ENCODE data around the gene CLIC6. TPM values are rescaled to one million over a fixed set of nuclear protein-coding genes. Genes with fewer than 3 reads are reported as not detected.

CLIC6 gene
- total RNA-seq, 1 experiment from 2014 or later: not detected

GRCh38 chr21:34701726-34702125 is 32.9 kb downstream of the CLIC6 start:
- Histone ChIP-seq H2AFZ (ENCODE audit: low read length) (no peak overlapping the region), H4K20me1 (ENCODE audit: low read length) (no peaks in the 10 kb centered on the region), H3K4me2 (ENCODE audit: low read length) (no peak overlapping the region), H3K4me1 (ENCODE audit: insufficient read depth, low read length) (no peaks in the 10 kb centered on the region), H3K9ac (ENCODE audit: low read length) (no peak overlapping the region), H3K36me3 (ENCODE audit: low read depth, low read length) (no peaks in the 10 kb centered on the region), H3K27ac (ENCODE audit: low read length) (no peak overlapping the region), H3K79me2 (ENCODE audit: low read length) (no peaks in the 10 kb centered on the region), H3K9me3 (ENCODE audit: low read length) (no peaks in the 10 kb centered on the region), H3K9me2 (replicated peaks; ENCODE audit: low read length) (no peaks in the 10 kb centered on the region), H3K4me3 (ENCODE audit: low read length) (no peak overlapping the region), H3K27me3 (ENCODE audit: low read length) (no peaks in the 10 kb centered on the region), H3F3A (ENCODE audit: low read length, unreplicated experiment) (no peaks in the 10 kb centered on the region)
- no peak for TF ChIP-seq EZH2 (IDR thresholded peaks at IDR 0.05; ENCODE audit: low read length, unreplicated experiment)
- TF ChIP-seq CTCF (conservative IDR thresholded peaks at IDR 0.05; ENCODE audit: low read depth, low read length): no peak
- no peak for TF ChIP-seq EZH2phosphoT487 (IDR thresholded peaks at IDR 0.05; ENCODE audit: borderline replicate concordance, low read length)
- DNase-seq: no peak
- CTCF ChIA-PET: no interaction called here
- POLR2A ChIA-PET (ENCODE audit: unreplicated experiment): no interaction called here
- intact Hi-C loops (cut with micrococcal nuclease): no loop called here
- ATAC-seq: no peak
- BruUV-seq (replicated peaks): no TSS peak

GRCh38 chr21:34702341-34703170 is 33.8 kb downstream of the CLIC6 start:
- Histone ChIP-seq H3K4me1 (ENCODE audit: insufficient read depth, low read length) (no peaks in the 10 kb centered on the region), H3K4me2 (ENCODE audit: low read length) (no peak overlapping the region), H3K9ac (ENCODE audit: low read length) (no peak overlapping the region), H3F3A (ENCODE audit: low read length, unreplicated experiment) (no peaks in the 10 kb centered on the region), H3K36me3 (ENCODE audit: low read depth, low read length) (no peaks in the 10 kb centered on the region), H3K4me3 (ENCODE audit: low read length) (no peak overlapping the region), H3K9me2 (replicated peaks; ENCODE audit: low read length) (no peaks in the 10 kb centered on the region), H4K20me1 (ENCODE audit: low read length) (no peaks in the 10 kb centered on the region), H3K9me3 (ENCODE audit: low read length) (no peaks in the 10 kb centered on the region), H3K27ac (ENCODE audit: low read length) (no peak overlapping the region), H3K27me3 (ENCODE audit: low read length) (no peaks in the 10 kb centered on the region), H2AFZ (ENCODE audit: low read length) (no peak overlapping the region), H3K79me2 (ENCODE audit: low read length) (no peaks in the 10 kb centered on the region)
- TF ChIP-seq EZH2phosphoT487 (IDR thresholded peaks at IDR 0.05; ENCODE audit: borderline replicate concordance, low read length): no peak
- no peak for TF ChIP-seq CTCF (conservative IDR thresholded peaks at IDR 0.05; ENCODE audit: low read depth, low read length)
- no peak for TF ChIP-seq EZH2 (IDR thresholded peaks at IDR 0.05; ENCODE audit: low read length, unreplicated experiment)
- ATAC-seq: no peak
- ChIA-PET POLR2A (ENCODE audit: unreplicated experiment) (no interaction called here), CTCF (no interaction called here)
- no peak for DNase-seq
- intact Hi-C loops (cut with micrococcal nuclease): no loop called here
- no TSS peak for BruUV-seq (replicated peaks)

GRCh38 chr21:34703571-34703970 is 34.8 kb downstream of the CLIC6 start:
- ChIA-PET POLR2A (ENCODE audit: unreplicated experiment) (no interaction called here), CTCF (no interaction called here)
- no peaks in the 10 kb centered on the region for H3K9me2 ChIP-seq (replicated peaks; ENCODE audit: low read length)
- no peaks in the 10 kb centered on the region for H3K27me3 ChIP-seq (ENCODE audit: low read length)
- H3F3A ChIP-seq (ENCODE audit: low read length, unreplicated experiment): no peaks in the 10 kb centered on the region
- no peaks in the 10 kb centered on the region for H3K36me3 ChIP-seq (ENCODE audit: low read depth, low read length)
- intact Hi-C loops (cut with micrococcal nuclease): no loop called here
- H3K27ac ChIP-seq (ENCODE audit: low read length): no peak overlapping the region
- DNase-seq (no peak), ATAC-seq (no peak)
- H3K9ac ChIP-seq (ENCODE audit: low read length): no peak overlapping the region
- no peaks in the 10 kb centered on the region for H3K79me2 ChIP-seq (ENCODE audit: low read length)
- no peaks in the 10 kb centered on the region for H3K4me1 ChIP-seq (ENCODE audit: insufficient read depth, low read length)
- H3K4me2 ChIP-seq (ENCODE audit: low read length): no peak overlapping the region
- no peak overlapping the region for H2AFZ ChIP-seq (ENCODE audit: low read length)
- no peak overlapping the region for H3K4me3 ChIP-seq (ENCODE audit: low read length)
- no peak for TF ChIP-seq CTCF (conservative IDR thresholded peaks at IDR 0.05; ENCODE audit: low read depth, low read length)
- no peak for TF ChIP-seq EZH2phosphoT487 (IDR thresholded peaks at IDR 0.05; ENCODE audit: borderline replicate concordance, low read length)
- no peak for TF ChIP-seq EZH2 (IDR thresholded peaks at IDR 0.05; ENCODE audit: low read length, unreplicated experiment)
- no peaks in the 10 kb centered on the region for H4K20me1 ChIP-seq (ENCODE audit: low read length)
- BruUV-seq (replicated peaks): no TSS peak
- H3K9me3 ChIP-seq (ENCODE audit: low read length): no peaks in the 10 kb centered on the region
